ENCODE results near the gene DMRTA2.

DMRTA2 gene

DNA sequence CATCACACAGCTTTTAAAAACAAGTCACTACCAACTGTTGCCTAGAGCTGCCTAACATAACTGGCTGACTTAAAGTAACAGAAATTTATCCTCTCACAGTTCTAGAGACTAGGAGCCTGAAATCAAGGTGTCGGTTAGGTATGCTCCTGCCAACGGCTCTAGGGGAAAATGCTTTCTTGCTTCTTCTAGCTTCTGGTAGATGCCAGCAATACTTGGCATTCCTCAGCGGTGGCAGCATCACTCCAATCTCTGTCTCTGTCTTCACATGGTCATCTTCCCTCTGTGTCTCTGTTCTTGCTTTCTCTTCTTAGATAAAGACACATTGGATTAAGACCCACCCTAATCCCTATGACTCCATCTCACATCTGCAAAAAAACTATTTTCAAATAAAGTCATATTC, 51.5 kb downstream of the DMRTA2 start:
- DNase-seq: no peak

DNA sequence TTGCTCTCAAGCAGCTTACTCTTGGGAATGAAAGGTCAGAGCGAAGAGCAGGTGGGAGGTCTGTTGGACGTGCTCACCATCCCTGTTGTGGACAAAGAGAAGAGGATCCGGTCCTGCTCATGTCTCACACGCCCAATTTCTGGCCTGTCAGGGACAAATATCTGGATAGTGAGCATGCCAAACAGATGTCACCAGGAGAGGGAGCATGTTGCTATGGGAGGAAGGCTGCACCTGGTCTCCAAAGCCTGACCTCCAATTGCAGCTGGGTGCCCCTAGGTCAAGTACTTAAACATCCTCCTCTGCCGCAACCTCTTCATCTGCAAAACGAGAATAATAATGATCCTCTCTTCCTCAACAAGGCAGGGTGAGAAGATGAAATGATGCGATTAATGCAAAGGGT, 53.4 kb downstream of the DMRTA2 start:
- no peak for DNase-seq

DNA sequence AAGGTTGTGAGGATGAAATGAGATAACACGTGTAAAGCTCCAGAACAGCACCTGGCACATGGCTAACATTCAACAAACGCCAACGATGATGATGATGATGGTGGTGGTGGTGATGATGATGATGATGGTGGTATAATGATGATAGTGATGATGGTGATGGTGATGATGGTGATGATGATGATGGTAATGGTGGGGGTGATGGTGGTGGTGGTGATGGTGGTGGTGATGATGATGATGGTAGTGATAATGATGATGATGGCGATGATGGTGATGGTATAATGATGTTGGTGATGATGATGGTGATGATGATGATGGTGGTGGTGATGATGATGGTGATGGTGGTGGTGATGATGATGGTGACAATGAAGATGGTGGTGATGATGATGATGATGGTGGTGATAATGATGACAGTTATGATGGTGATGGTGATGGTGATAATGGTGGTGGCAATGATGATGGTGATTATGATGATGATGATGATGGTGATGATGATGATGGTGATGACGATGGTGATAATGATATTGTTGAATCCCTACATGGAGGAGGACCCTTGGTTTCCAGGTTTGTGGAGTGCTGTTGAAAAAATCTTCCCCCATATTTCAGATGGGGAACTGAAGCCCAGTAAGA, 54.1 kb downstream of the DMRTA2 start:
- no peak for DNase-seq

DNA sequence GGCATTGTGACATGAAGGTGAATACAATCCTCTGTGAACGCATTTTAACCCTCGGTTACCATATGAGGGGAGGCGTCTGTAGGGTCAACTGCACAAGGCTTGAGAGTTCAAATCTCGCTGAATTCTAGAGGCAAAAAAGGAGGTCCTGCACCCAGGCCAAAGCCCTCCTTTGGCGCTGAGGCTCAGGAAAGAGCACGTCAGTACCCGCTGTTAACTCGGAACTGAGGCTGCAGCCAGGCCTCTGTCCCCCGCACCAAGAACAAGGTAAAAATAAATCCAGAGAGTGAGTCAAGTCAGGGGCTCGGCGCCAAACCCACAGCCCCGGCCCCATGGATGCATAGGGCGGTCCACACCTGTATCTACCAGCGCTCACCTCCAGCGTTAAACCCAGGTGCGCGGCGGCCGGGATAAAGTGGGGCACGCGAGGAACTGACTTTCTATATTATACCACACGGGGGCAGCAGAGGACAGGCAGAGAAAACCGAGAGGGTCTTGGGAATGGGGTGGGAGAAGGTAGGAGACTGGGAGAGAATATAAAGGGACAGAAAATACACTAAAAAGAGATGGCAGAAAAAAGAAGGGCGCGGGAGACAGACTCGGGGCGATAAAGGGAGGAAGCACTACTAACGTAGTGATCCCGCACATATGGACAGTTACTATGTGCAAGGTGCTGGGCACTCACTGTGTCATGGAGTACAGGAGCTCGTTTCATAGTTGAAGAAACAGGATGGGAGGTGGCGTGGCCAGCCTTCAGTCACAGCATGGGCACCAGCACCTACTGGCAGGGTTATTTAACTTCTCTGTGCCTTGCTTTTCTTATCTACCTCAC, 54.9 kb downstream of the DMRTA2 start:
- peak in 1 of 2 donors; percentile 31 for DNase-seq

Data from inflammatory macrophage treated with lipopolysaccharide for 1 hour (primary cell).